Adipocyte (in vitro differentiated cells): ENCODE results near the gene MCM6.

Experiments
- DNase-seq: peaks from one replicate; pipeline ENCODE4 v3.0.0-alpha.2; 2015; ENCODE audit warnings: low read depth
- H3K27me3 ChIP-seq: replicated peaks from 2 replicates; pipeline ENCODE4 v1.7.0; 2013; ENCODE audit warnings: mild to moderate bottlenecking, low read length, moderate library complexity; ENCODE audit not compliant: control insufficient read depth, insufficient read depth
- H3K36me3 ChIP-seq: 2 replicates; pipeline ENCODE4 v1.7.0; 2013; ENCODE audit warnings: low read length, mild to moderate bottlenecking, moderate library complexity; ENCODE audit not compliant: control insufficient read depth, insufficient read depth, severe bottlenecking
- H3K4me1 ChIP-seq: 2 replicates; pipeline ENCODE4 v1.7.0; 2013; ENCODE audit warnings: mild to moderate bottlenecking, low read length, moderate library complexity; ENCODE audit not compliant: control insufficient read depth, insufficient read depth
- H3K4me3 ChIP-seq: 2 replicates; pipeline ENCODE4 v1.7.0; 2013; ENCODE audit warnings: mild to moderate bottlenecking, low read length, moderate library complexity
- H3K9ac ChIP-seq: 2 replicates; pipeline ENCODE4 v1.7.0; 2013; ENCODE audit warnings: mild to moderate bottlenecking, low read length, moderate library complexity
- H3K9me3 ChIP-seq: 2 replicates; pipeline ENCODE4 v1.7.0; 2013; ENCODE audit warnings: mild to moderate bottlenecking, low read length, moderate library complexity; ENCODE audit not compliant: control insufficient read depth

MCM6 gene

DNA sequence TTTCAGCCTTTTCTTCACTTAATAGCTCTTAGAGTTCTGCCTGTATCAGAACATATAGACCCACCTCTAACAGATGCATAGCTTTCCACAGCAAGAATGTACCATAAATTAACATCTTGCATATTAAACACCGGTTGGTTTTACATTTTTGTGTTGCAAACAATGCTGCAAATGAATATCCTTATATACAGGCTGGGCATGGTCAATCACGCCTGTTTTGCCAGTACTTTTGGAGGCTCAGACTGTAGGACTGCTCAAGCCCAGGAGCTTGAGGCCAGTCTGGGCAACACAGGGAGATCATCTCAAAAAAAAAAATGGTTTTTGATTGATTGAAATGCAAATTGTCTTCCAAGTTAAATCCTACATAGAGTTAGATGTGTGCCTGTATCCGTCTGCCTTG, 37.7 kb downstream of the MCM6 start:
- Histone ChIP-seq H3K4me3 (no peak overlapping the region), H3K36me3 (no peaks in the 10 kb centered on the region), H3K4me1 (peaks cover 21% of the 10 kb centered on the region), H3K27me3 (no peaks in the 10 kb centered on the region), H3K9ac (no peak overlapping the region), H3K9me3 (no peaks in the 10 kb centered on the region)
- no peak for DNase-seq

DNA sequence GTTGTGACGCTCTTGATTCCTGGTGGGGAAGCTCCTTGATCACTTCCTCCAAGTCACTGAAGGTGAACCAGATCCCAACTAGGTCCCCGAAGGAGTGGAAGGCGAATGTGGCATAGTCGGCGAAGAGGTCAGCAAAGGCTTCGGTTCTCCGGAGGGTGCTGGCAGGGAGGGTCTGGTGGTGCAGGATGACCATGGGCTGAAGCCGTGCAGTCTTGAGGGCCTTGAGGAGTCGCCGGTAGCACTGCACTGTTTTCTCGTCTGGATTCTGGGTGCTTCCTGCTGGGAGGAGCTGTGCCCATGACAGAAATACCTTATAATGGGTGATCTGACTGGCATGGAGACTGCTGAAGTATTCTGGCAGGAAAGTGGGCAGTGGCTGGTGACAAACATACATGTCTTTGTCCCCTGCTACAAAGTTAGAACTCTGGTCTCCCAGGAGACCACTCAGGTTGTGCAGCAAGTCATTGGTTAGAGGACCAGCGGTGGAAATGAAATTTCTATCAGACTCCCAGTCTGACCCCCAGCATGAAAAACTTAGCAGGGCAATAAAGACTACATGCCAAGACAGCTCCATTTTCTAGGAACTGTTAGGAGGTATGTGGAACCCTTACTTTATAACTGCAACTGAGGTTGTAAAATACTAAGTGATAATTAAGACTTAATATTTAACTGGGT, 39.5 kb downstream of the MCM6 start, which contains the start of gene LCT:
TSS of gene LCT (minus strand) at position 589 of the 675 bp plus-strand sequence. CDS start at position 574, 15 bp downstream.
- DNase-seq: no peak
- H3K4me3 ChIP-seq: no peak within 1 kb of the TSS
- no peak within 1 kb of the TSS for H3K9ac ChIP-seq
- H3K27me3 ChIP-seq: no peaks in the 10 kb centered on the region
- no peaks in the 10 kb centered on the region for H3K36me3 ChIP-seq
- no peaks in the 10 kb centered on the region for H3K9me3 ChIP-seq
- peaks cover 21% of the 10 kb centered on the region for H3K4me1 ChIP-seq

GRCh38 chr2:135832891-135833290, 43.4 kb downstream of the MCM6 start:
- Histone ChIP-seq H3K27me3 (peaks cover 5% of the 10 kb centered on the region), H3K4me3 (no peak overlapping the region)

DNA sequence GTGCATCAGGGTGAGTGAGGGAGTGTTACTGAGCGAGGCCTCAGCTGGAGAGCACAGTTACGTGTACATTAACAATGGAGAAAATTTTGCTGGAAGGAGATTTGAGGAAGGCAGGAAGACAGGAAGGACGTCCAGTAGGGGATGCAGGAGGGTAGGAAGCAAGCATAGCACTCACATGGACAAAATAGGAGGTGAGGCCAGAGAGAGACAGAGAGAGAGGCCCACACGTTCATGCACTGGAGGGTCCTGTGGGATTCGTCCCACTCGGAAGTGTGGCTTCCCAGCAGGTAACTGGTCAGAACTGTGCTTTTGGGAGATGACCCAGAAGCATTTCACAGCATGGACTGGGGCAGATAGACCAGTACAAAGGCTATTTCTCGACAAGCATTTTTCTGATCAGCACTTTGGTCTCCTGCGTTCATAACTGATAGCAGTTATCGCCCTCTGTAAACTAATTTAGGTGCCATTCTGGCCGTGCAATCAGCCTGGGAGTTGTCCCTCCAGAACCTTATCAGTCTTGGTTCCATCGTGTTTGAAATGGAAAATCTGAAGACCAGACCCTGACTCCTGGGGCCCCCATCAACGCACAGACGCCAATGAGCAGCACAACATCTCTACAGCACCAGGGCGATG, 44.9 kb downstream of the MCM6 start:
- Histone ChIP-seq H3K4me1 (no peaks in the 10 kb centered on the region), H3K9me3 (no peaks in the 10 kb centered on the region), H3K36me3 (no peaks in the 10 kb centered on the region), H3K4me3 (no peak overlapping the region), H3K27me3 (peaks cover 5% of the 10 kb centered on the region), H3K9ac (no peak overlapping the region)
- DNase-seq: no peak

More at GRCh38 chr2:135832891-135833290, 43.4 kb downstream of the MCM6 start:
- no peak overlapping the region for H3K9ac ChIP-seq
- DNase-seq: no peak
- H3K4me1 ChIP-seq: no peaks in the 10 kb centered on the region
- H3K9me3 ChIP-seq: no peaks in the 10 kb centered on the region
- H3K36me3 ChIP-seq: no peaks in the 10 kb centered on the region

GRCh38 chr2:135829378-135830135, 46.7 kb downstream of the MCM6 start:
- no peak overlapping the region for H3K4me3 ChIP-seq

GRCh38 chr2:135826544-135826943, 49.7 kb downstream of the MCM6 start:
- peaks cover 8% of the 10 kb centered on the region for H3K9me3 ChIP-seq
- no peak for DNase-seq
- no peaks in the 10 kb centered on the region for H3K36me3 ChIP-seq
- H3K4me1 ChIP-seq: no peaks in the 10 kb centered on the region
- H3K27me3 ChIP-seq: peaks cover 5% of the 10 kb centered on the region
- H3K4me3 ChIP-seq: no peak overlapping the region
- no peak overlapping the region for H3K9ac ChIP-seq

More at GRCh38 chr2:135829378-135830135, 46.7 kb downstream of the MCM6 start:
- no peak overlapping the region for H3K9ac ChIP-seq
- no peaks in the 10 kb centered on the region for H3K4me1 ChIP-seq
- no peak for DNase-seq
- peaks cover 5% of the 10 kb centered on the region for H3K27me3 ChIP-seq
- no peaks in the 10 kb centered on the region for H3K36me3 ChIP-seq
- no peaks in the 10 kb centered on the region for H3K9me3 ChIP-seq

DNA sequence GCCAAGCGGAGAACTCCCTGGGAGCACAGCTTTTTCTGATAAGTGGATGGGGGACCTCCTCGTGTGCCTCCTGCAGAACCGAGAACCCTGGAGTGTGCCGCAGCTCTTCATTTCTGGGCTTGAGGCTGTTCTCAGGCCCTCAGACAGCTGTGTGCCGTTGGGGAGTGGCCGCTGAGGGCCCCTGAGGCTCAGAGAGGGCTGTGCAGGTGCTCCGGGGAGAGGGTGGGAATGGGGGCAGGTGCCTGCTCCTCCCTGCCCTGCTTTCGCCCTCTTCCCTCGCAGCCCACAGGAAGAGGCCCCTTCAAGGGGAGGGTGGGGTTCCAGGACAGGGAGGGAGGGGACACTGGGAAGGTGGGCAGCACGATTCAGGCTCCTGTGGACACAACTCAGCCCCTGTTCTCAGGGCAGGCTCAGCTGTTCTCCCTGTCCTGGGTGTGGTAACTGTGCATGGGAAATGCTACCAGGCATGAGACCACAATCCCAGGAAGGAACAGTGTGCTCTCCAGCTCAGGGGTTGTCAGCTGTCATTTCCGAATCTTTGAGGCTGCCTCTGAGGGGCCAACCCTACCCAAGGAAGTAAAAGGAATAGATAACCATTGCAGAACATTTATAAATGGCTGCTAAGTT, 50.6 kb downstream of the MCM6 start:
- DNase-seq: no peak
- no peaks in the 10 kb centered on the region for H3K36me3 ChIP-seq
- no peak overlapping the region for H3K9ac ChIP-seq
- peaks cover 8% of the 10 kb centered on the region for H3K9me3 ChIP-seq
- no peak overlapping the region for H3K4me3 ChIP-seq
- peaks cover 5% of the 10 kb centered on the region for H3K27me3 ChIP-seq
- no peaks in the 10 kb centered on the region for H3K4me1 ChIP-seq

DNA sequence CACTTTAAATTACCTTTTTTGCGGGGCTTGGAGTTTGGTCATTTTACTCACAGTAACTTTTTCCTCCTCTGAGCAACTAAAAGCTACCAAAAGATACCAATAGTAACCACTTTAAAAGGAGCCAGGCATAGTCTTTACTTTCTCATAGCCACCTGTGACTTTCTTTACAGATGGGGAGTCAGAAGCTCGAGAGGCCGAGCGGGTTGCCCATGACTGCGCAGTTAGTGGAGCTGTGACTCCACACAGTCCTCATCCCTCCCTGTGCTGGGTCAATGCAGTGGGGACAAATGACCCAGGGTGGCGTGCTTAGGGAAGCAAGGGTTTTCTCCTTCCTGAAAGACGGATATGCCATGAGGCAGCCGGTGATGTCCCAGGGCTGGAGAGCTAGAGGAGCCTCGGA, 51.1 kb downstream of the MCM6 start:
- Histone ChIP-seq H3K9me3 (peaks cover 8% of the 10 kb centered on the region), H3K27me3 (peaks cover 5% of the 10 kb centered on the region), H3K4me3 (no peak overlapping the region), H3K36me3 (no peaks in the 10 kb centered on the region), H3K4me1 (no peaks in the 10 kb centered on the region), H3K9ac (no peak overlapping the region)
- no peak for DNase-seq

GRCh38 chr2:135822855-135823254, 53.4 kb downstream of the MCM6 start:
- Histone ChIP-seq H3K36me3 (no peaks in the 10 kb centered on the region), H3K4me3 (no peak overlapping the region), H3K27me3 (no peaks in the 10 kb centered on the region), H3K4me1 (no peaks in the 10 kb centered on the region), H3K9ac (no peak overlapping the region), H3K9me3 (peaks cover 8% of the 10 kb centered on the region)
- DNase-seq: no peak

- H3K9ac ChIP-seq: no peak overlapping the region
- DNase-seq: no peak
- no peak overlapping the region for H3K4me3 ChIP-seq
- no peaks in the 10 kb centered on the region for H3K36me3 ChIP-seq
- H3K27me3 ChIP-seq: peaks cover 2% of the 10 kb centered on the region
- no peaks in the 10 kb centered on the region for H3K4me1 ChIP-seq
- H3K9me3 ChIP-seq: peaks cover 8% of the 10 kb centered on the region
Measured at GRCh38 chr2:135821190-135821589, 55.1 kb downstream of the MCM6 start.
